ENCODE measurements around the gene PABPN1. TPM values are rescaled to one million over a fixed set of nuclear protein-coding genes. Genes with fewer than 3 reads are reported as not detected.

Gene PABPN1
- total and polyA plus RNA-seq, 7 donors, result 65.2 to 104 (median 82.5) TPM

DNA sequence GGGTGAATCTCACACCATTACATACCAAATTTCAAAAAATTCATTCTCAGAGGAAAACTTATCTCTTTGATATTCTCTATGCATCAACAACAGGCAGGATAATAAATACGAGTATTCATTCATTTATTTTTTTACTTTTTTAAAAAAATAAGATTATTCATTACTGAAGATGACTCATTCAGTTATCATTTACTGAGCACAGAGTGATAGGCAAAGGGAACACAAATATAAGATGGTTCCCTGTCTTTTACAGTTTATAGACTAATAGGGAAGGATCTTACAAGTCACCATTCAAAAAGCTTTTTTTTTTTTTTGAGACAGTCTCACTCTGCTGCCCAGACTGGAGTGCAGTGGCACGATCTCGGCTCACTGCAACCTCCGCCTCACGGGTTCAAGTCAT is 5.0 kb upstream of the PABPN1 start:
- DNase-seq, result no peak
- no peaks in the 10 kb centered on the region for H3K9me3 ChIP-seq
- H3K4me1 ChIP-seq, result no peaks in the 10 kb centered on the region
- TF ChIP-seq, protein P1, sequence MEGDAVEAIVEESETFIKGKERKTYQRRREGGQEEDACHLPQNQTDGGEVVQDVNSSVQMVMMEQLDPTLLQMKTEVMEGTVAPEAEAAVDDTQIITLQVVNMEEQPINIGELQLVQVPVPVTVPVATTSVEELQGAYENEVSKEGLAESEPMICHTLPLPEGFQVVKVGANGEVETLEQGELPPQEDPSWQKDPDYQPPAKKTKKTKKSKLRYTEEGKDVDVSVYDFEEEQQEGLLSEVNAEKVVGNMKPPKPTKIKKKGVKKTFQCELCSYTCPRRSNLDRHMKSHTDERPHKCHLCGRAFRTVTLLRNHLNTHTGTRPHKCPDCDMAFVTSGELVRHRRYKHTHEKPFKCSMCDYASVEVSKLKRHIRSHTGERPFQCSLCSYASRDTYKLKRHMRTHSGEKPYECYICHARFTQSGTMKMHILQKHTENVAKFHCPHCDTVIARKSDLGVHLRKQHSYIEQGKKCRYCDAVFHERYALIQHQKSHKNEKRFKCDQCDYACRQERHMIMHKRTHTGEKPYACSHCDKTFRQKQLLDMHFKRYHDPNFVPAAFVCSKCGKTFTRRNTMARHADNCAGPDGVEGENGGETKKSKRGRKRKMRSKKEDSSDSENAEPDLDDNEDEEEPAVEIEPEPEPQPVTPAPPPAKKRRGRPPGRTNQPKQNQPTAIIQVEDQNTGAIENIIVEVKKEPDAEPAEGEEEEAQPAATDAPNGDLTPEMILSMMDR (IDR thresholded peaks at IDR 0.05), result no peak
- no peaks in the 10 kb centered on the region for H3K27me3 ChIP-seq (ENCODE audit: insufficient read depth in 3 of 3, low read length in 2 of 3)
- no peak for ATAC-seq
- no peak overlapping the region for H3K27ac ChIP-seq
- intact Hi-C loops (cut with DNase I), result no loop called here
- H3K4me3 ChIP-seq, result no peak overlapping the region
- WGBS, 3 donors, result 84 to 97% (median 87%) methylated on average over 5 of the region's 5 CpGs
- H3K36me3 ChIP-seq (ENCODE audit: insufficient read depth in 1 of 2, low read depth in 1 of 2), result peaks cover 0 to 6% of the 10 kb centered on the region in 2 donors

DNA sequence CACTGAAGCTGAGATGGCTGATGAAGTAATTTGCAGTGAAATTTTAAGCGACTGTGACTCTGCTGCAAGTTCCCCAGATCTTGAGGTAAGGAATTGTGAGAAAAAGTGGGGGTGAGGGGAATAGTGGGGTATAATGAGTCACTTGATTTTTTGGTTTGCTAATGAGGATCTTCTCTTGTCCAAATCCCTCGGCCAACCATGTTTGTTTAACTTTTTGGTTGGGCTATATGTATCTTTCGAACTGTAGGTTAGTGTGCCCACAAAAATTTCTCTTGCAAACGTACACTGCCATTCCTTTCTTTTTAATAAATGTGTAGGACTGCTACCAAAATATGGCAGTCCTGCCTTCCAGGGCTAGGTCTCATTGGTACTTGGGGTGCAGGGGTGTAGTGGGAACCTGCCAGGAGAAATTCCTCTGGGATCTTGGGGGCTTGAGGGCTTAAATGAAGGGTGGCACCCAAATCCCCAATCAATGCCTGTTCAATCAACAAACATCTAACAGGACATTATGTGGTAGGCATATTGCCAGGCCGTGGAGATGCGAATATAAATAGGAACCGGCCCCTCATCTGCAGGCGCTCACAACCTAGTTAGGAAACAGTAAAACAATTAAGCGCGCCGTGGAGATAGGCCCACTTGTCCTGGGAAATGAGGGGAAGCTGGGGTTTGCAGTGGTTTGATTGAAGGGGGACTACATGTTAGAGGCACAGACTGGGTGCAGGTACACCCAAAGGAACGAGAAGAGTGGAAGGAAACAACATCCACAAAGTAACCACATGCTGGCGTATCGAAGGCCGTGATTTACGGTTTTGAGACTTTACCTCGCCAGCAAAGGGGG is 1.3 kb upstream of the PABPN1 start:
- Histone ChIP-seq H3K27me3 (ENCODE audit: insufficient read depth in 3 of 3, low read length in 2 of 3) (no peaks in the 10 kb centered on the region), H3K9me3 (no peaks in the 10 kb centered on the region), H3K36me3 (ENCODE audit: insufficient read depth in 1 of 2, low read depth in 1 of 2) (peaks cover 3 to 28% of the 10 kb centered on the region in 2 donors), H3K4me3 (peak overlapping the region; percentile 98), H3K27ac (peak overlapping the region; percentile 97), H3K4me1 (peaks cover 15% of the 10 kb centered on the region)
- TF ChIP-seq, protein P1 (IDR thresholded peaks at IDR 0.05), result no peak
- no peak for DNase-seq
- intact Hi-C loops (cut with DNase I), result loop anchor here in 1 of 2 donors (5.0 to 10.0 kb wide), 2 partner anchors 147 to 235 kb away; partner anchors contain the start of genes NGDN, THTPA and ZFHX2
- no peak for ATAC-seq
- 81 to 86% (median 82%) methylated on average over 17 of the region's 17 CpGs for WGBS, 3 donors

DNA sequence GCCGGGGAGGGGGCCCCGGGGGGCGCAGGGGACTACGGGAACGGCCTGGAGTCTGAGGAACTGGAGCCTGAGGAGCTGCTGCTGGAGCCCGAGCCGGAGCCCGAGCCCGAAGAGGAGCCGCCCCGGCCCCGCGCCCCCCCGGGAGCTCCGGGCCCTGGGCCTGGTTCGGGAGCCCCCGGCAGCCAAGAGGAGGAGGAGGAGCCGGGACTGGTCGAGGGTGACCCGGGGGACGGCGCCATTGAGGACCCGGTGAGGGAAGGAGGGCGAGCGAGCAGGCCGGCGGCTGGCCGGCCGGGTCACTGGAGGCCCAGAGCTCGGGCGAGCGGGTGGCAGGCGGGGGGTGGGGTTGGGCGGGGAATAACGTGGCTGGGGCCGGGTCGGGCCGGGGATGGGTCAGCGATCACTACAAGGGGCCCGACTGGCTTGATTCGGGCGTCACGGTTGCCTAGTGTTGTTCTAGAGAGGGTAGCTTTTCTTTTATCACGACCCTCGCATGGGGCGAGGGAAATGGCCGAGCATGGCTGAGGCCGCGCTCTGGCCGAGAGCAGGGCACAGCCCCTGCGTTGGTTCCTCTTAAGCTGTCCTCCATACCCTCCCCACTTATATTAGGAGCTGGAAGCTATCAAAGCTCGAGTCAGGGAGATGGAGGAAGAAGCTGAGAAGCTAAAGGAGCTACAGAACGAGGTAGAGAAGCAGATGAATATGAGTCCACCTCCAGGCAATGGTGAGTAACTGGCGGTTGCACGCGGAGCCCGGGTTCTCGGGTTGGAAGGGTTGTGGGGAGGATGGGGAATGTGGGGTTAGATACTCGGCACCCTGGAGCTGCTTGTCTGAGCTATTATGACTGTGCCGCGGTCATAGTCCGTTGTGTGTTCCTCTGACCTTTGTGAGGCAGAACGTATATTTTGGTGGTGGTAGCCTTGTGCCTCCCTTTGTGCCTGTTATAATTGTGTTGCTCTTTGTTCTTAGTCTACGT is 603 bp downstream of the PABPN1 start:
- peak overlapping the region; percentile 98 for H3K4me3 ChIP-seq
- no peaks in the 10 kb centered on the region for H3K27me3 ChIP-seq (ENCODE audit: insufficient read depth in 3 of 3, low read length in 2 of 3)
- peaks cover 5 to 38% of the 10 kb centered on the region in 2 donors for H3K36me3 ChIP-seq (ENCODE audit: insufficient read depth in 1 of 2, low read depth in 1 of 2)
- H3K9me3 ChIP-seq, result no peaks in the 10 kb centered on the region
- intact Hi-C loops (cut with DNase I), result loop anchor here in 1 of 2 donors (5.0 to 10.0 kb wide), 2 partner anchors 145 to 233 kb away; partner anchors contain the start of genes NGDN, THTPA and ZFHX2
- H3K27ac ChIP-seq, result peak overlapping the region; percentile 97
- DNase-seq (peak; percentile 58 to 80), ATAC-seq (peak; percentile 9 to 35 (median 22))
- peaks cover 15% of the 10 kb centered on the region for H3K4me1 ChIP-seq
- 0 to 1% (median 1%) methylated on average over 32 to 64 of the region's 64 CpGs for WGBS, 3 donors
- TF ChIP-seq, protein P1 (IDR thresholded peaks at IDR 0.05), result no peak

DNA sequence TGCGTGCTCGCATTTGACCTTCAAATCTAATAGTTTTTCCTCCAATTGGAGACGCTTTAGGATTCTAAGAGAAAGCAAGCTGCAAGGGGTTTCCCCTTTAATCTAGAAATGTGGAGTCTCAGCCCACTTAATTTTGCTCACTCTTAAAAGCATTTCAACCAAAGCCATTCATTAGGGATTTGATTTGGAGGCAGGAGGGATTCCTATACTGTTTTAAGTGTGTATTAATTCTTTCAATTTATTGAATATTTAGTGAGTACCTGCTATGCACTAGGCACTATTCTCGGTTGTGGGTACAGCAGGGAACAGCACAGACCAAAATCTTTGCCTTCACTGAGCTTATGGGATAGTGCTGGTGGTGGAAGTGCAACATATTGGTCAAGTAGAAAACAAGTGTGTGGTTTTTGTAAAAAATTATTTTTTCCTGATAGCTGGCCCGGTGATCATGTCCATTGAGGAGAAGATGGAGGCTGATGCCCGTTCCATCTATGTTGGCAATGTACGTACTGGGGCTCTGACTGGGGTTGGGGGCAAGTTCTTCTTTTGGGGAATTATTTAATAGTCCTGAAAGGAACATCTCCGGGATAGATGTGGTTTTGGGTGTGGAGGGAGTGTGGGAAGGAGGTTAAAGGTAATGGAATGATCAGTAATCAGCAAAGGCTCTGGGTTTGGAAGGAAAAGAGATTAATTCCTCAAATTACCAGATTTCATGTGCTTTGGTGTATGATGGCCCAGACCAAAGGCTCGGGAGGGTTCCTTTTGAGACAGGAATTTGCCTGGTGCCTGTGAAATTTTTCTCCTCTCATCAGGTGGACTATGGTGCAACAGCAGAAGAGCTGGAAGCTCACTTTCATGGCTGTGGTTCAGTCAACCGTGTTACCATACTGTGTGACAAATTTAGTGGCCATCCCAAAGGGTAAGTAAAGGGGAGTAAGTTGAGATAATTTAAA is 1.6 kb downstream of the PABPN1 start:
- peak overlapping the region; percentile 97 for H3K27ac ChIP-seq
- intact Hi-C loops (cut with DNase I), result loop anchor here in 1 of 2 donors (5.0 to 10.0 kb wide), 2 partner anchors 144 to 232 kb away; partner anchors contain the start of genes NGDN, THTPA and ZFHX2

More for the DNA sequence above, 1.6 kb downstream of the PABPN1 start:
- H3K27me3 ChIP-seq (ENCODE audit: insufficient read depth in 3 of 3, low read length in 2 of 3), result no peaks in the 10 kb centered on the region
- ATAC-seq (no peak), DNase-seq (no peak)
- H3K9me3 ChIP-seq, result no peaks in the 10 kb centered on the region
- 46 to 50% (median 48%) methylated on average over 10 of the region's 10 CpGs for WGBS, 3 donors
- TF ChIP-seq, protein P1 (IDR thresholded peaks at IDR 0.05), result no peak
- H3K4me3 ChIP-seq, result peak overlapping the region; percentile 98
- H3K36me3 ChIP-seq (ENCODE audit: insufficient read depth in 1 of 2, low read depth in 1 of 2), result peaks cover 5 to 38% of the 10 kb centered on the region in 2 donors
- peaks cover 15% of the 10 kb centered on the region for H3K4me1 ChIP-seq
